ENCODE results near the gene EXOC1L. TPM values are rescaled to one million over a fixed set of nuclear protein-coding genes. Genes with fewer than 3 reads are reported as not detected.

The EXOC1L gene
- total and polyA plus RNA-seq, 2 of the 13 experiments (the other 11 are each of a cell fraction or from before 2014, with no cell fraction given): not detected

- TF ChIP-seq ZBED4 (CRISPR knock-in tag; IDR thresholded peaks at IDR 0.05; ENCODE audit: borderline replicate concordance) (no peak), MXD1 (CRISPR knock-in tag; IDR thresholded peaks at IDR 0.05) (no peak), EP300 (IDR thresholded peaks at IDR 0.05; ENCODE audit: low read depth in 2 of 2, low read length in 2 of 2) (no peak), EP300 (CRISPR knock-in tag; IDR thresholded peaks at IDR 0.05; ENCODE audit: borderline replicate concordance) (no peak), SIX4 (CRISPR knock-in tag; IDR thresholded peaks at IDR 0.05) (no peak), RFX5 (IDR thresholded peaks at IDR 0.05; ENCODE audit: low read depth, low read length) (no peak), ZNF367 (CRISPR knock-in tag; IDR thresholded peaks at IDR 0.05; ENCODE audit: borderline replicate concordance) (no peak), PHF5A (CRISPR knock-in tag; IDR thresholded peaks at IDR 0.05; ENCODE audit: low read depth, unreplicated experiment) (no peak)
Measured at GRCh38 chr4:55864577-55865223, 45.1 kb downstream of the EXOC1L start (continued).

All from HepG2 (cell line).